ENCODE data around the gene MFAP4. TPM values are rescaled to one million over a fixed set of nuclear protein-coding genes. Genes with fewer than 3 reads are reported as not detected.

The MFAP4 gene
- total RNA-seq, 1 experiment from 2014 or later, result not detected

GRCh38 chr17:19369107-19369778, 17.7 kb downstream of the MFAP4 start:
- Histone ChIP-seq H3K4me1 (peaks cover 5% of the 10 kb centered on the region), H3K4me3 (ENCODE audit: low read depth, low read length) (no peak overlapping the region), H3K9me3 (no peaks in the 10 kb centered on the region), H3K27me3 (replicated peaks; ENCODE audit: control insufficient read depth, insufficient read depth, low read length) (no peaks in the 10 kb centered on the region), H3K36me3 (ENCODE audit: control insufficient read depth, insufficient read depth, low read length) (no peaks in the 10 kb centered on the region)
- Mint-ChIP-seq H3K27me3 (ENCODE audit: insufficient read depth, unreplicated experiment) (no peaks in the 10 kb centered on the region), H3K9me3 (ENCODE audit: unreplicated experiment) (no peaks in the 10 kb centered on the region), H3K4me3 (ENCODE audit: unreplicated experiment) (no peak overlapping the region), H3K27ac (ENCODE audit: unreplicated experiment) (no peak overlapping the region), H3K36me3 (ENCODE audit: insufficient read depth, unreplicated experiment) (no peaks in the 10 kb centered on the region), H3K4me1 (ENCODE audit: low read depth, unreplicated experiment) (peaks cover 6% of the 10 kb centered on the region)
- POLR2A ChIA-PET, result no interaction called here
- BruUV-seq (replicated peaks), result no TSS peak
- CTCF ChIA-PET, result no interaction called here
- DNase-seq, result peak in 1 of 2 experiments; percentile 35
- intact Hi-C loops (cut with micrococcal nuclease; ENCODE audit: unreplicated experiment), result no loop called here
- TF ChIP-seq CTCF (IDR thresholded peaks at IDR 0.05; ENCODE audit: insufficient read depth in 1 of 2, low read depth in 1 of 2, low read length in 1 of 2, severe bottlenecking in 1 of 2, unreplicated experiment in 1 of 2), result no peak

- Mint-ChIP-seq H3K36me3 (ENCODE audit: insufficient read depth, unreplicated experiment) (no peaks in the 10 kb centered on the region), H3K9me3 (ENCODE audit: unreplicated experiment) (no peaks in the 10 kb centered on the region), H3K27me3 (ENCODE audit: insufficient read depth, unreplicated experiment) (no peaks in the 10 kb centered on the region), H3K27ac (ENCODE audit: unreplicated experiment) (no peak overlapping the region), H3K4me3 (ENCODE audit: unreplicated experiment) (no peak overlapping the region), H3K4me1 (ENCODE audit: low read depth, unreplicated experiment) (peaks cover 6% of the 10 kb centered on the region)
- no peaks in the 10 kb centered on the region for H3K9me3 ChIP-seq
- no peak for TF ChIP-seq CTCF (IDR thresholded peaks at IDR 0.05; ENCODE audit: insufficient read depth in 1 of 2, low read depth in 1 of 2, low read length in 1 of 2, severe bottlenecking in 1 of 2, unreplicated experiment in 1 of 2)
- BruUV-seq (replicated peaks), result no TSS peak
- intact Hi-C loops (cut with micrococcal nuclease; ENCODE audit: unreplicated experiment), result no loop called here
- no peaks in the 10 kb centered on the region for H3K36me3 ChIP-seq (ENCODE audit: control insufficient read depth, insufficient read depth, low read length)
- CTCF ChIA-PET, result interaction anchor here (1.0 kb wide), 1 partner anchor 10 kb away, joined by 3 read pairs; the partner anchor contains the start of gene MAPK7
- no peak overlapping the region for H3K4me3 ChIP-seq (ENCODE audit: low read depth, low read length)
- peak in 1 of 2 experiments; percentile 11 for DNase-seq
- H3K27me3 ChIP-seq (replicated peaks; ENCODE audit: control insufficient read depth, insufficient read depth, low read length), result no peaks in the 10 kb centered on the region
- peaks cover 8% of the 10 kb centered on the region for H3K4me1 ChIP-seq
- POLR2A ChIA-PET, result no interaction called here
Measured at GRCh38 chr17:19368229-19368628, 18.8 kb downstream of the MFAP4 start.

GRCh38 chr17:19366637-19366972, 20.4 kb downstream of the MFAP4 start:
- ChIA-PET POLR2A (no interaction called here), CTCF (no interaction called here)
- no peak overlapping the region for H3K4me3 Mint-ChIP-seq (ENCODE audit: unreplicated experiment)
- intact Hi-C loops (cut with micrococcal nuclease; ENCODE audit: unreplicated experiment), result no loop called here
- TF ChIP-seq CTCF (IDR thresholded peaks at IDR 0.05; ENCODE audit: insufficient read depth in 1 of 2, low read depth in 1 of 2, low read length in 1 of 2, severe bottlenecking in 1 of 2, unreplicated experiment in 1 of 2), result no peak
- Histone ChIP-seq H3K27me3 (replicated peaks; ENCODE audit: control insufficient read depth, insufficient read depth, low read length) (no peaks in the 10 kb centered on the region), H3K4me1 (peaks cover 11% of the 10 kb centered on the region), H3K4me3 (ENCODE audit: low read depth, low read length) (no peak overlapping the region), H3K9me3 (no peaks in the 10 kb centered on the region), H3K36me3 (ENCODE audit: control insufficient read depth, insufficient read depth, low read length) (no peaks in the 10 kb centered on the region)
- H3K27me3 Mint-ChIP-seq (ENCODE audit: insufficient read depth, unreplicated experiment), result no peaks in the 10 kb centered on the region
- no peaks in the 10 kb centered on the region for H3K36me3 Mint-ChIP-seq (ENCODE audit: insufficient read depth, unreplicated experiment)
- DNase-seq, result no peak
- no peaks in the 10 kb centered on the region for H3K9me3 Mint-ChIP-seq (ENCODE audit: unreplicated experiment)
- no peak overlapping the region for H3K27ac Mint-ChIP-seq (ENCODE audit: unreplicated experiment)
- BruUV-seq (replicated peaks), result no TSS peak
- peaks cover 6% of the 10 kb centered on the region for H3K4me1 Mint-ChIP-seq (ENCODE audit: low read depth, unreplicated experiment)
